Parathyroid adenoma (tissue), 2 donors: ENCODE results near the gene OR51A4.

Source experiments
- H2AFZ ChIP-seq: fragments of 300-600 bp; sonication (generic); one replicate; pipeline ENCODE4 v1.7.0; 2017; ENCODE audit warnings: antibody characterized with exemption, mild to moderate bottlenecking
- H3K27ac ChIP-seq: fragments of 300-600 bp; sonication (generic); one replicate; pipeline ENCODE4 v1.7.0; 2017
- H3K27me3 ChIP-seq: fragments of 300-600 bp; sonication (generic); one replicate; pipeline ENCODE4 v1.7.0; 2017; ENCODE audit warnings: low read length; ENCODE audit not compliant: control insufficient read depth, insufficient read depth
- H3K36me3 ChIP-seq: fragments of 300-600 bp; sonication (generic); one replicate; pipeline ENCODE4 v1.7.0; 2017; ENCODE audit warnings: low read length; ENCODE audit not compliant: control insufficient read depth, insufficient read depth
- H3K4me1 ChIP-seq: fragments of 300-600 bp; sonication (generic); one replicate; pipeline ENCODE4 v1.7.0; 2017; ENCODE audit warnings: control low read depth
- H3K4me2 ChIP-seq: fragments of 300-600 bp; sonication (generic); one replicate; pipeline ENCODE4 v1.7.0; 2017; ENCODE audit warnings: low read length
- H3K4me3 ChIP-seq: fragments of 300-600 bp; sonication (generic); one replicate; pipeline ENCODE4 v1.7.0; 2017; ENCODE audit warnings: low read depth, low read length
- H3K79me2 ChIP-seq: fragments of 300-600 bp; sonication (generic); one replicate; pipeline ENCODE4 v1.7.0; 2017; ENCODE audit warnings: control low read depth
- H3K9ac ChIP-seq: fragments of 300-600 bp; sonication (generic); one replicate; pipeline ENCODE4 v1.7.0; 2017; ENCODE audit warnings: mild to moderate bottlenecking
- H3K9me3 ChIP-seq: fragments of 300-600 bp; sonication (generic); one replicate; pipeline ENCODE4 v1.7.0; 2017; ENCODE audit warnings: low read length; ENCODE audit not compliant: control insufficient read depth
- CTCF ChIP-seq: fragments of 300-600 bp; sonication (generic); IDR thresholded peaks from one replicate; pipeline ENCODE4 v1.7.0; 2017; ENCODE audit warnings: antibody characterized with exemption, mild to moderate bottlenecking
- donor health status: primary hyperparathyroidism.

Gene OR51A4

GRCh38 chr11:4936745-4937144, 10.7 kb downstream of the OR51A4 start:
- Histone ChIP-seq H3K79me2 (no peaks in the 10 kb centered on the region), H3K27ac (no peak overlapping the region), H3K27me3 (no peaks in the 10 kb centered on the region), H2AFZ (no peak overlapping the region), H3K9ac (no peak overlapping the region), H3K4me1 (no peaks in the 10 kb centered on the region), H3K36me3 (no peaks in the 10 kb centered on the region), H3K4me3 (no peak overlapping the region), H3K4me2 (no peak overlapping the region), H3K9me3 (no peaks in the 10 kb centered on the region)
- no peak for TF ChIP-seq CTCF

GRCh38 chr11:4932751-4933150, 14.7 kb downstream of the OR51A4 start:
- Histone ChIP-seq H3K36me3 (no peaks in the 10 kb centered on the region), H3K79me2 (no peaks in the 10 kb centered on the region), H3K27me3 (no peaks in the 10 kb centered on the region), H3K4me1 (no peaks in the 10 kb centered on the region), H3K9ac (no peak overlapping the region), H3K4me2 (no peak overlapping the region), H2AFZ (no peak overlapping the region), H3K27ac (no peak overlapping the region), H3K4me3 (no peak overlapping the region), H3K9me3 (no peaks in the 10 kb centered on the region)
- TF ChIP-seq CTCF: no peak

GRCh38 chr11:4926608-4927007, 20.8 kb downstream of the OR51A4 start:
- Histone ChIP-seq H2AFZ (no peak overlapping the region), H3K4me2 (no peak overlapping the region), H3K4me1 (no peaks in the 10 kb centered on the region), H3K79me2 (no peaks in the 10 kb centered on the region), H3K9ac (no peak overlapping the region), H3K4me3 (no peak overlapping the region), H3K27ac (no peak overlapping the region), H3K27me3 (no peaks in the 10 kb centered on the region), H3K9me3 (no peaks in the 10 kb centered on the region), H3K36me3 (no peaks in the 10 kb centered on the region)
- TF ChIP-seq CTCF: no peak

- H3K4me2 ChIP-seq: no peak within 1 kb of the TSS
- no peak within 1 kb of the TSS for H3K4me3 ChIP-seq
- no peak for TF ChIP-seq CTCF
- no peak within 1 kb of the TSS for H2AFZ ChIP-seq
- H3K27ac ChIP-seq: no peak within 1 kb of the TSS
- no peaks in the 10 kb centered on the region for H3K36me3 ChIP-seq
- H3K27me3 ChIP-seq: no peaks in the 10 kb centered on the region
- no peaks in the 10 kb centered on the region for H3K9me3 ChIP-seq
- no peaks in the 10 kb centered on the region for H3K79me2 ChIP-seq
- no peaks in the 10 kb centered on the region for H3K4me1 ChIP-seq
- H3K9ac ChIP-seq: no peak within 1 kb of the TSS
Measured at GRCh38 chr11:4924239-4924638, 23.2 kb downstream of the OR51A4 start, which contains the start of gene OR51G1. Gene OR51G1, minus strand, starts transcription at chr11:4924339. Its CDS starts 0 bp downstream, at chr11:4924339.

GRCh38 chr11:4922304-4922703, 25.1 kb downstream of the OR51A4 start:
- Histone ChIP-seq H3K27me3 (no peaks in the 10 kb centered on the region), H3K4me3 (no peak overlapping the region), H3K9me3 (no peaks in the 10 kb centered on the region), H3K79me2 (no peaks in the 10 kb centered on the region), H2AFZ (no peak overlapping the region), H3K4me1 (no peaks in the 10 kb centered on the region), H3K27ac (no peak overlapping the region), H3K4me2 (no peak overlapping the region), H3K36me3 (no peaks in the 10 kb centered on the region), H3K9ac (no peak overlapping the region)
- TF ChIP-seq CTCF: no peak
